Esophagus muscularis mucosa (tissue), 4 donors: ENCODE data around the gene PPID. TPM values are rescaled to one million over a fixed set of nuclear protein-coding genes. Genes with fewer than 3 reads are reported as not detected.

Source experiments
- DNase-seq: peaks from one replicate; pipeline ENCODE4 v3.0.0-alpha.2; 2017; ENCODE audit errors: extremely low spot score
- H3K27ac ChIP-seq, 4 donors: fragments of 200-600 bp; sonication (generic); replicated peaks in 1 of 4; 1 replicate in 3 of 4; 2 replicates in 1 of 4; pipeline ENCODE4 v1.5.1; 2016 to 2019; ENCODE audit warnings: mild to moderate bottlenecking in 1 of 4
- H3K27me3 ChIP-seq, 4 donors: fragments of 200-600 bp; sonication (generic); one replicate each; pipeline versions ENCODE4 v1.5.1 to v1.6.0; 2016 to 2019
- H3K36me3 ChIP-seq, 4 donors: fragments of 200-600 bp; sonication (generic); one replicate each; pipeline ENCODE4 v1.5.1; 2016 to 2019
- H3K4me1 ChIP-seq, 4 donors: fragments of 200-600 bp; sonication (generic); one replicate each; pipeline ENCODE4 v1.5.1; 2016 to 2019
- H3K4me3 ChIP-seq, 4 donors: fragments of 200-600 bp; sonication (generic); 1 replicate in 2 of 4; 2 replicates in 2 of 4; pipeline ENCODE4 v1.5.1; 2016 to 2019; ENCODE audit warnings: mild to moderate bottlenecking in 4 of 4, moderate library complexity in 1 of 4
- H3K9me3 ChIP-seq, 4 donors: fragments of 200-600 bp; sonication (generic); 1 replicate in 3 of 4; 2 replicates in 1 of 4; pipeline ENCODE4 v1.5.1; 2016 to 2019
- CTCF ChIP-seq, 3 experiments: fragments of 200-600 bp in 2 of 3; fragments of 450-650 bp in 1 of 3; sonication (generic) in 2 of 3; IDR thresholded peaks; one replicate each; pipeline ENCODE4 v1.5.1; 2017 to 2019; ENCODE audit warnings: antibody characterized with exemption in 3 of 3, mild to moderate bottlenecking in 2 of 3, moderate library complexity in 1 of 3
- EP300 ChIP-seq: sonication (generic); formaldehyde crosslinking; IDR thresholded peaks from one replicate; pipeline ENCODE4 v1.6.1; 2017; ENCODE audit warnings: antibody characterized with exemption
- POLR2A ChIP-seq: fragments of 450-650 bp; IDR thresholded peaks from one replicate; pipeline ENCODE4 v1.6.1; 2017; ENCODE audit warnings: antibody characterized with exemption, moderate library complexity, mild to moderate bottlenecking, low read depth
- POLR2AphosphoS5 ChIP-seq, 2 donors: sonication (generic); formaldehyde crosslinking; IDR thresholded peaks; one replicate each; pipeline ENCODE4 v1.6.1; 2017; ENCODE audit warnings: antibody characterized with exemption in 2 of 2
- WGBS: methylation state at CpG from one replicate; pipeline ENCODE4 v1.1.5; 2018; 5-methylcytosine and 5-hydroxymethylcytosine counted together
- intact Hi-C: fragments of 100-400 bp; cut with DNase I; formaldehyde crosslinking; loops from one replicate; pipeline ENCODE4 v1.15.1; 2023
- total RNA-seq, 4 donors: library from RNA; depleted of rRNA; stranded (reverse); fragments of >200 nt; gene quantifications; one replicate each; pipeline versions ENCODE4 v1.1.0 to v1.2.1, GENCODE V29; 2016

PPID gene
- total RNA-seq, 4 donors from 2014 or later, result 17.1 to 29.0 (median 25.8) TPM

GRCh38 chr4:158728236-158728635, 5.0 kb upstream of the PPID start:
- Histone ChIP-seq H3K27me3 (no peaks in the 10 kb centered on the region), H3K4me1 (peaks cover 3 to 13% (median 9%) of the 10 kb centered on the region in 4 donors), H3K4me3 (no peak overlapping the region), H3K9me3 (no peaks in the 10 kb centered on the region), H3K36me3 (no peaks in the 10 kb centered on the region), H3K27ac (no peak overlapping the region)
- intact Hi-C loops, result loop anchor here (5.0 to 10.0 kb wide), 2 partner anchors 374 to 447 kb away; partner anchors contain the start of gene RAPGEF2
- no peak for DNase-seq
- 36% methylated on average over 1 of the region's 1 CpG for WGBS
- TF ChIP-seq EP300 (no peak), CTCF (IDR thresholded peaks at IDR 0.05) (no peak)

GRCh38 chr4:158726633-158727032, 3.4 kb upstream of the PPID start:
- DNase-seq, result no peak
- 85% methylated on average over 6 of the region's 6 CpGs for WGBS
- intact Hi-C loops, result loop anchor here (5.0 to 10.0 kb wide), 2 partner anchors 376 to 448 kb away; partner anchors contain the start of gene RAPGEF2
- Histone ChIP-seq H3K9me3 (no peaks in the 10 kb centered on the region), H3K27me3 (no peaks in the 10 kb centered on the region), H3K27ac (no peak overlapping the region), H3K36me3 (no peaks in the 10 kb centered on the region), H3K4me1 (peaks cover 12 to 23% (median 19%) of the 10 kb centered on the region in 4 donors), H3K4me3 (no peak overlapping the region)
- no peak for TF ChIP-seq POLR2A
- TF ChIP-seq POLR2AphosphoS5 (IDR thresholded peaks at IDR 0.05), result no peak
- no peak for TF ChIP-seq CTCF (IDR thresholded peaks at IDR 0.05)
- no peak for TF ChIP-seq EP300

GRCh38 chr4:158724637-158725036, 1.4 kb upstream of the PPID start:
- intact Hi-C loops, result loop anchor here (5.0 to 10.0 kb wide), 4 partner anchors 43 to 478 kb away; partner anchors contain the start of genes FNIP2 and RAPGEF2
- Histone ChIP-seq H3K27ac (no peak overlapping the region), H3K4me3 (no peak overlapping the region), H3K27me3 (no peaks in the 10 kb centered on the region), H3K4me1 (peaks cover 14 to 25% (median 20%) of the 10 kb centered on the region in 4 donors), H3K36me3 (peaks cover 0 to 16% (median 9%) of the 10 kb centered on the region in 4 donors), H3K9me3 (no peaks in the 10 kb centered on the region)
- TF ChIP-seq POLR2A (no peak), POLR2AphosphoS5 (IDR thresholded peaks at IDR 0.05) (no peak), EP300 (no peak), CTCF (IDR thresholded peaks at IDR 0.05) (no peak)
- 91% methylated on average over 4 of the region's 4 CpGs for WGBS
- no peak for DNase-seq

DNA sequence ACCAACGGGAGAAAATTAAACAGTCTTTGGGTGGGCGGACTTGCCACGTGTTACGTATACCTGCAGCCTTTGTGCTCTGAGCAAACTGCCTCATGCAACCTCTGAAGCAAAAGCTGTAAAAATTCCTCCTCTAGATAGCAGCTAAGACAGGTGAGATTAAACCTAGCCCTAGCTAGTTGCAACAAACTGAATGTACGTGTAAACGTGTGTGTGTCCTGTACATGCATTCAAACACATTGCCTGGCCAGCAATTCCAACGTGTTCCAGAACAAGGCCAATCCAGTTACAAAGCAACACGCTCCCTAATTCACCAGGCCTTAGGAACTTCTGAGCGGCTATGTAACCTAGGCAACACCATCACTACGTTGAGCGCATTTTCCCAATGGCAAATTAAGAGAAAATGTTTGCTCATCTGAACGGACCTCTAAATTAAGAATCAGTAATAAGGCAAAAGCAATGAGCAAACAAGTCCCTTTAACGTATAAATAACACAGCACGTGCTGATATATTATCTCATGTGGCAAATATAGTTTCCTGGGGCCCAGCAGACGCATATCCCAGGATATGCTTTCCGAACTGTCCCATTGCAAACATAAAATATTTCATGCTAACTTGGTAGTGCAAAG, 792 bp downstream of the PPID start:
- no peaks in the 10 kb centered on the region for H3K27me3 ChIP-seq
- peak overlapping the region; percentile 79 to 91 (median 88) for H3K4me3 ChIP-seq
- no peak for TF ChIP-seq CTCF (IDR thresholded peaks at IDR 0.05)
- no peak for TF ChIP-seq POLR2A
- TF ChIP-seq POLR2AphosphoS5 (IDR thresholded peaks at IDR 0.05), result no peak
- no peak for TF ChIP-seq EP300
- WGBS, result 13% methylated on average over 16 of the region's 16 CpGs
- no peaks in the 10 kb centered on the region for H3K9me3 ChIP-seq
- intact Hi-C loops, result loop anchor here (5.0 to 10.0 kb wide), 3 partner anchors 45 to 480 kb away; partner anchors contain the start of gene FNIP2
- DNase-seq, result no peak
- H3K36me3 ChIP-seq, result peaks cover 0 to 38% (median 29%) of the 10 kb centered on the region in 4 donors
- H3K4me1 ChIP-seq, result peaks cover 14 to 24% (median 20%) of the 10 kb centered on the region in 4 donors
- peak overlapping the region; percentile 88 to 95 (median 91) for H3K27ac ChIP-seq
